Stimulated activated CD4-positive, alpha-beta T cell treated with anti-CD3 and anti-CD28 coated beads, Interleukin-1b, Interleukin-23, amount 100 ng/mL, for 1 hour (primary cell): Measurements from ENCODE around the gene NFIX.

Experiments
- DNase-seq, 2 donors: peaks; one replicate each; pipeline ENCODE4 v3.0.0-alpha.2; 2020; ENCODE audit warnings: low read depth in 2 of 2

NFIX gene

DNA sequence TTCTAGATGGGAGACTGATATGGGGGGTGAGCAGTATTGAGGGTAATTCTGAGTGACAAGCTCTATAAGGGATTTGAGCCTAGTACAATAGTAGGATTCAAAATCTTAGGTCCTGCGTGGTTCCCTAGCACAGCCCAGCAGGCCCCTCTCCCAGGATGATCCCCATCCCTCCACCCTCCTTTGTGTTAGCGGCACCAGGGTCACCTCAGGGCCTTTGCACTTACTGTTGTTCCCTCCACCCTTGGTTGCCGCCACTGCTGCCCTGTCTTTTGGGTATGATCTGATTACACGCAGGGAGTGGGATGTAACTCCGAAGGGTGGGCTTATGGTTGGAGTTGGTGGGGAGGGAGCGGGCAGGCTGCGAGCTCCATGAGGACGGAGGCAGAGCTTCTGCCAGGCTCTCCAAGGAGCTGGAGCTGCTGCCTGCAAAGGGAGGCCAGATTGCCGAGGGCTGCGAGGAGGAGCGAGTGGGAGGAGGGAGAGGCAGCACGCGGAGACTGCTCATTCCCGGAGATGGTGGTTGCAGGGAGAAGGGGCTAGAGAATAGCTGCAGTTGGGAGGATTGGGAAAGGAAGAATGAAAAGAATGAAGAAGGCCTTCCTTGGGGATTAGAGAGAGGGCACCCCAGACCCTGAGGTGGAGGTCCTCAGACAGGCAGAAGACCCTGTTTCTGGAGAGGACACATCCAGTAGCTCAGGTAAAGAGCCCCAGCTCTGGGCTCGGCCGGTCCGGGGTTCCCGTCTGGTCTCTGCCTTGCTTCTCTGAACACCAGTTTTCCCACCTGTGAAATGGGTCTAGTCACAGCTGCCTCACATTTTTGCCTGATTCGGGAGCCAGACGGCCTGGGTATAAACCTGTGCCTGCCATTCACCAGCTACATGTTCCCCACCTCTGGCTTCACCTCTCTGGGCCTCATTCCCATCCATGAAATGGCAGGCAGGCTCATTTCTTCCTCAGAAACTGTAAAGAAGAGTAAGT lies 128.0 kb downstream of the NFIX start:
- no peak for DNase-seq

DNA sequence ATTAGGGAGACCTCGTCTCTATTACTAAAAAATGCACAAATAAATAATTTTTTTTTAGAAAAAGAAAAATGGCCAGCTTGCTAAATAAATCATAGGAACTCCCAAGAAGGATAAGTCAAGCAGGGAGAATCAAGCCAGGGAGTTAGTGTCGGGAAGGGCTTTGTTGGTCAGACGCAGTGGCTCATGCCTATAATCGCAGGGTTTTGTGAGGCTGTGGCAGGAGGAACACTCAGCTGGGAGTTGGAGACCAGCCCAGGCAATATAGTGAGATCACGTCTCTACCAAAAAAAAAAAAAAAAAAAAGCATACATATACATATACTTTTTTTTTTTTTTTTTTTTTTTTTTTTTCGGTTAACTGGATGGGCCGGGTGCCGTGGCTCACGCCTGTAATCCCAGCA lies 131.8 kb downstream of the NFIX start:
- no peak for DNase-seq

GRCh38 chr19:13127811-13128575 lies 132.7 kb downstream of the NFIX start:
- no peak for DNase-seq

DNA sequence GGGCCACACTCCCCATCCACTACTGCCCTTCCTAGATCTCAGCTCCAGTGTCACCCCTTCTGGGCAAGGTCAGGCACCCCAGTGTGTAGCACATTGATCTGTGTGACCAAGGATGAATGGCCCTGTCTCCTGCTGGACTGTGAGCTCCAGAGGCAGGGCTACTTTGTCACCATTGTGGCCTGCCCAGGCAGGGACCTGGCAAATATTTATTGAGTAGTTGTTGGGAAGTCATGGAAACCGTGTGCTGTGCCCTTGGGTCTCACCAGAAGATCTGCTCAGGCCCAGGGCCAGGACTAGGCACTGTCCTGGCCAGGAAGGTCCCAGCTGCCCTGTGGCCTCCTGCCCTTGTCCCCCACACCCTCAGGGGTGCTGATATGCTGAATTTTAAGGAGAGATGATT lies 133.3 kb downstream of the NFIX start:
- DNase-seq: no peak

- DNase-seq: no peak
Measured at GRCh38 chr19:13129384-13129783, 134.1 kb downstream of the NFIX start.

GRCh38 chr19:13130886-13131490 lies 135.7 kb downstream of the NFIX start:
- DNase-seq: no peak

DNA sequence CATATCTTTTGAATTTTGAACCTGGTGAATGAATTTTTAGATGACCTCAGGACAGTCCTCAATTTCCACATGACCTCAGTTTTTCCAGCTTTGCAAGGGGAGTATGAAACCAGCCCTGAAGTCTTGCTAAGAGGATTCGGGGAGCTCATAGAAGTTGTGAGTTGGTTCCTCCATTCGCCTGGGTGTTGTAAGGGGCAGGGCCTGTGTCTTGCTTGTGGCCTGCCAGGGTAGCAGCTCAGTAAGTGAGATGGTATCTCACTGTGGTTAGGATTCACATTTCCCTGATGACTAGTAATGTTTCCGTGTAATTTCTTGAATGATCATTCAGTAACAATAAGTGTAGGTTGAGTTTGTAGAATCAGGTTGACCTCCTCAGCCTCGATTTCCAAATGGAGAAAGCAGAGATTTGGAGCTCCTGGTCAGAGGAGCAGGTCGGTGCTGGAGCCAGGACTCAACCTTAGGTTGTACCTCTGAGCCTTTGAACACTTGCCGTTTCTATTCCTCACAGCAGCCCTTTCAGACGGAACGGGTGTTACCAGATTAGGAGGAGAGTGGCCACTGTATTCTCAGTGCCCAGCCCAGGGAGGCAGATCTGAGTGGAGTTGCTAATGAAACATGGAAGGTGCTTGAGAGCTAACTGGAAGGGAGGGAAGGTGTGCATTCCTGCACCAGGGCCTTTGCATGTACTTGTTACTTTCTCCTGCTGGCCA lies 137.4 kb downstream of the NFIX start:
- no peak for DNase-seq

DNA sequence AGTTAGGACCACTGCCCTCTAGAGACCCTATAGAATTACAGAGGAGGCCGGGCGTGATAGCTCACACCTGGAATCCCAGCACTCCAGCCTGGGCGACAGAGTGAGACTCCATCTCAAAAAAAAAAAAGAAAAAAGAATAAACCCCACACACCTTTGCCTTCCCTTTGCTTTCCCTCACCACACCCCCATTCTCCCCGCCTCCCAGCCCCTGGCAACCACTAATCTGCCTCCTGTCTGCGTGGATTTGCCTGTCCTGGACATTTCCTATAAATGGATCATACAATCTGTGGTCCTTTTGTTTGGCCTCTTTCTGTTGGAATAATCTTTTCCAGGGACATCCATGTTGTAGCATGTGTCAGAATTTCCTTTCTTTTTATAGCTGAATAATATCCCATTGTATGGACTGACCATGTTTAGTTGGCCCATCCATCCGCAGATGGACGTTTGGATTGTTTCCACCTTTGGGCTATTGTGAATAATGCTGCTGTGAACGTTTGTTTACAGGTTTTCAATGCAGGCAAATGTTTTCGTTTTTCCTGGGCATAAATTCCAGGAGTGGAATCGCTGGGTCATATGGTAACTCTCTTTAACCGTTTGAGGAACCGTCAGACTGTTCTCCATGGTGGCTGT lies 138.1 kb downstream of the NFIX start:
- no peak for DNase-seq

- DNase-seq: no peak
Measured at GRCh38 chr19:13134626-13135025, 139.4 kb downstream of the NFIX start.

DNA sequence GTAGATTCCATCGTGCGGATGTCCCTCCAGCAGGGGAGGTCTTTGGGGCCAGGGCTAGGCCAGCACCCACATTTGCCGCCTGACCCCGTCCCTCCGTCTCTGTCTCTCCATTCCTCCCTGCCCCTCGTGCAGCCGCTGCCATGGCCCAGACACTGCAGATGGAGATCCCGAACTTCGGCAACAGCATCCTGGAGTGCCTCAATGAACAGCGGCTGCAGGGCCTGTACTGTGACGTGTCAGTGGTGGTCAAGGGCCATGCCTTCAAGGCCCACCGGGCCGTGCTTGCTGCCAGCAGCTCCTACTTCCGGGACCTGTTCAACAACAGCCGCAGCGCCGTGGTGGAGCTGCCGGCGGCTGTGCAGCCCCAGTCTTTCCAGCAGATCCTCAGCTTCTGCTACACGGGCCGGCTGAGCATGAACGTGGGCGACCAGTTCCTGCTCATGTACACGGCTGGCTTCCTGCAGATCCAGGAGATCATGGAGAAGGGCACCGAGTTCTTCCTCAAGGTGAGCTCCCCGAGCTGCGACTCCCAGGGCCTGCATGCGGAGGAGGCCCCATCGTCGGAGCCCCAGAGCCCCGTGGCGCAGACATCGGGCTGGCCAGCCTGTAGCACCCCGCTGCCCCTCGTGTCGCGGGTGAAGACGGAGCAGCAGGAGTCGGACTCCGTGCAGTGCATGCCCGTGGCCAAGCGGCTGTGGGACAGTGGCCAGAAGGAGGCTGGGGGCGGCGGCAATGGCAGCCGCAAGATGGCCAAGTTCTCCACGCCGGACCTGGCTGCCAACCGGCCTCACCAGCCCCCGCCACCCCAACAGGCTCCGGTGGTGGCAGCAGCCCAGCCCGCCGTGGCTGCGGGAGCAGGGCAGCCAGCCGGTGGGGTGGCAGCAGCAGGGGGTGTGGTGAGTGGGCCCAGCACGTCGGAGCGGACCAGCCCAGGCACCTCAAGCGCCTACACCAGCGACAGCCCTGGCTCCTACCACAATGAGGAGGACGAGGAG lies 140.1 kb downstream of the NFIX start:
- no peak for DNase-seq

DNA sequence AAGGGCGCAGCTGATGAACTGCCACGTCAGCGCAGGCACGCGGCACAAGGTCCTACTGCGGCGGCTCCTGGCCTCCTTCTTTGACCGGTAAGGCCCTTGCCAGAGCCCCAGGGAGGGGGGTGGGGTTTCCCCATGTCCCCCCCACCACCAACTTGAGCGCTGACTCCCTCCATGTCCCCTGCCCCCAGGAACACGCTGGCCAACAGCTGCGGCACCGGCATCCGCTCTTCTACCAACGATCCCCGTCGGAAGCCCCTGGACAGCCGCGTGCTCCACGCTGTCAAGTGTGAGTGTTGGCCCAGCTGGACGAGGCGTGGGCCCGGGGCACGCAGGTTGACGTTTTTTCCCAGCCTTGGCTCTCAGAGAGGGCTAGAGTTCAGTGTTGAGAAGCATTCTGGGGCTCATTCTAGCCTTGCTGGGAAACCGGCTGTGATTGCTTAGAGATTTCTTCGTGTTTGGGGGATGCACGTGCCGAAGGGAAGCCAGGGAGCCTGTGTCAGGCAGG lies 142.1 kb downstream of the NFIX start:
- no peak for DNase-seq

GRCh38 chr19:13138171-13138915 lies 143.1 kb downstream of the NFIX start:
- DNase-seq: no peak

DNA sequence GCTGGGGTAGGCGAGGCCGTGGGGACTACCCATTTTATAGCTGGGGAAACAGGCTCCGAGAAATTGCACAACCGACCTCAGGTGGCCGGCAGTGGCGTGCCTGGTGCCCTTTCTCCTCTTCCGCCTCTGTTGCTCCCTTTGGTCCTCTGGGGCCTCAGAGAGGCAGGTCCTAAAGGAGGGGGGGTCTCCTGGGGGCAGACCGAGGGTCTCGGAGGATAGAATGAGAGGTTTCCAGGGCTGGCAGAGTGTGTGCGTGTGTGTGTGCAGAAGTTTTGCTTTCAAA lies 143.6 kb downstream of the NFIX start:
- no peak for DNase-seq

DNA sequence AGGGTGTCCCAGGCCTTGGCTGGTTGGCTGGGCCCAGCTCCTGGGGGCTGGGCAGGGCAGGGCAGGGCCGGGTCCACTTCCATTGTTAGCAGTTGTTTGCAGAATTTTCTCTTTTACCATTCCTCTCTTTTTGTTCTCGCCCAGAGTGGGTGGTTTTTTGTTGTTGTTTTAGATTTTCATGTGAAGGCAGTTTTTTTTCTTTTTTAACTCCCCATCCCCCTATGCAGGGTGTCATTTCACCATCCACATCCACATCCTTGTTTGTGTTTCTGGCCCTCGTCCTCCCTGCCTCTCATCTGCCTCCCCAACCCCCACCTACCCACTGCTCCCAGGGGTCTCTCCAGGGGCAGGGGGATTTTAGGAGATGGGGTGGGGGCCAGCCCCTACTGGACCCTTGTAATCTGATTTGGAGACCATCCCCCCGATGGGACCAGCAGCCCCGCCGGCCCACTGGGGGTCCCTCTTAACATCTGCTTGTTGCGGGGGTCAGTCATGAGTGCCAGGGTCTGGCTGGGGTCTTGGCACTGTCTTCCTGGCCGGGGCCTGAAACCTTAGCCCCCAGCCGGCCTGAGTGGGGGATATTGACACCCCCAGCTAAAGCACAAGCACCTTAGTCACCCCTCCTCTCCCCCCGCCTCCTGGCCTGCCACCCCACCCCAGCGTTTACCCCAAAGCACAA lies 144.5 kb downstream of the NFIX start:
- no peak for DNase-seq

DNA sequence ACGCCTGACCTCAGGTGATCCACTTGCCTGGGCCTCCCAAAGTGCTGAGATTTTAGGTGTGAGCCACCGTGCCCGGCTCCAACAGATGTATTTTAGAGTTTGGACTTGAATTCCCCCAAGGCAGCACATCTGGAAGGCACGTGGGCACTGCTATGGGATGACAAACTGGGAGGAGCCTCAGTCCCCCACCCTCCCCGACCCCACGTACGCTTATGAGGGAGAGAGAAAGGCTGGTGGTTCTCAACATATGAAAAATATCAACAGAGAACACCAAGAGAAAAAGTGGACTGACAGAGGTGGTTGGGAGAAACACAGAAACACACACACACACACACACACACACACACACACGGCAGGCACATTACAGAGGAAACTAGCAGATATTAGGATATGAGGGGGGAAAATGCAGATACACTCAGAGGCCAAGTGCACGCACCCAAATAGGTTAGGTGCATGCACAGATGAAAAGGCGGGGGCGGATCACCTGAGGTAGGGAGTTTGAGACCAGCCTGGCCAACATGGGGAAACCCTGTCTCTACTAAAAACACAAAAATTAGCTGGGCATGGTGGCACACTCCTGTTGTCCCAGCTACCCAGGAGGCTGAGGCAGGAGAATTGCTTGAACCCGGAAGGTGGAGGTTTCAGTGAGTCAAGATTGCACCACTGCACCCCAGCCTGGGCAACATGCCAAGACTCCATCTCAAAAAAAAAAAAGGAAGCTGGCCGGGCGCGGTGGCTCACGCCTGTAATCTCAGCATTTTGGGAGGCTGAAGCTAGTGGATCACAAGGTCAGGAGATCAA lies 151.7 kb downstream of the NFIX start:
- DNase-seq: no peak
